ENCODE data around the gene PDGFD.

Gene PDGFD

DNA sequence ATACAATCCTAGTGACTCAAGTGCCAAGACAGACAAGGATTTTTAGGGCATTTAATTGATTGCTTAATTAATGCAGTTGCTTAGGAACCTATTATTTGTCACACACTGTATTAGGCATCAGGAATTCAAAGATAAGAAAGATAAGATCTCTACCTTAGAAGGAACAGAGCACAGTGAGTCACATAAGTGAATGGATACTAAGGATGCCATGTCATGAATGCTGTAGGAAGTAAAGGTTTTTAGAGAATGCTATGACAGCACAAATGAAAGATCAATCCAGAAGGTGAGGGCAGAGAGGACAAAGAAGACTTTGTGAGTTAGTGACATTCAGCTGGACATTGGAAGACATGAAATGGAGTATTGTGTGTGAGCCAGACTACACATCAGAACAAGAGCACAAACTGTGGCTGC lies 275.4 kb downstream of the PDGFD start:
- no peak for TF ChIP-seq CTCF (IDR thresholded peaks at IDR 0.05)
- no peak for DNase-seq (ENCODE audit: low spot score)
- Histone ChIP-seq H3K27ac (no peak overlapping the region), H3K4me3 (no peak overlapping the region)

DNA sequence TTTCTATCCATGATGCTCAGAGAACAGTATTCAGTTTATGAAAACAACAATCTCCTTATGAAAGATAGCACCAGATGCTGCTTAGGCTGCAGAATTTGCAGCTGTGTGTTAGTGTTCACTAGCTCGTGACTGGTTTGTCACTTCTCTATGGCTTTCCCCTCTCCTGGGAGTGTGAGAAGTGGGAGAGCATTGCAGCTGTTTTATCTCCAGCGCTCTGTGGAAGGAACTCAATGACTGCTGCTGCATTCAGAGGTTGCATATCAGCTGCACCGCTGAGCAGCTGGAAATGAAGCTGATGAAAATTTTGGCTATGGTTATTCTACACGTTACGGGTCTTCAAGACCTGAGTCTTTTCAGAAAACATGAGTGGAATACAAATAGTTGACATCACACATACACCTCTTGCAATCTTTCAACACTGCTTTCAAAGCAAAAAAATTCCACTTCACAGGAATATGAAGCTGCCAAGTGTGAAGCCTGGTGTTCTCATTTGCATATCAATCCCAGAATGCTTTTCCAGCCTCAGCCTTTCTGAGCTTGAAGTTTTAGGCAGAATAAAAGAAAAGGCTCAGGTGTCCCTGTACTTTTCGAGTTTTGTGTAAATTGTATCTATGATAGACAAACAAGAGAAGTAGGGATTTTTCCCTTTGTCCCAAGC lies 276.8 kb downstream of the PDGFD start:
- no peak for DNase-seq (ENCODE audit: low spot score)
- Histone ChIP-seq H3K27ac (no peak overlapping the region), H3K4me3 (no peak overlapping the region)
- no peak for TF ChIP-seq CTCF (IDR thresholded peaks at IDR 0.05)

DNA sequence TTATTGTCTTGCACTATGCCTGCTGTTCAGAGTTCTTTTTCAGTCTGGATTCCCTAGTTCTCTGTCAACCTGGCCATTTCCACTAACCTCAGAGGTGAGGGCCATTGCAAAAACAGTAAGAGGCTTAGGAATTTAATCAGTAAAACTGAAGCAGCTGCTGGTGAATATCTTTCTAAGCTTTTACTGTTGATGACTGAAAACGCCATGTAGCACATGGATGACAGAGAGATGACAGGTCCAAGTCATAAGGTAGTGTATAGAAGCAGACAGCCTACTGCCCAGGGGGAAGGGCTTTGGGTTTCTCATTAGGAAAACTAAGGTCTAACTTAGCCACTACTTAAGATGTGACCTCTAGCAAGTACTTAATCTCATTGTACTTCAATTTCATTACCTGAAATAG lies 280.1 kb downstream of the PDGFD start:
- H3K4me3 ChIP-seq: no peak overlapping the region
- TF ChIP-seq CTCF (IDR thresholded peaks at IDR 0.05): no peak

GRCh38 chr11:103883291-103883690 lies 280.7 kb downstream of the PDGFD start:
- Histone ChIP-seq H3K4me3 (no peak overlapping the region), H3K27ac (no peak overlapping the region)
- TF ChIP-seq CTCF (IDR thresholded peaks at IDR 0.05): no peak
- no peak for DNase-seq (ENCODE audit: low spot score)

More for the DNA sequence above, 280.1 kb downstream of the PDGFD start:
- H3K27ac ChIP-seq: no peak overlapping the region
- DNase-seq (ENCODE audit: low spot score): no peak

DNA sequence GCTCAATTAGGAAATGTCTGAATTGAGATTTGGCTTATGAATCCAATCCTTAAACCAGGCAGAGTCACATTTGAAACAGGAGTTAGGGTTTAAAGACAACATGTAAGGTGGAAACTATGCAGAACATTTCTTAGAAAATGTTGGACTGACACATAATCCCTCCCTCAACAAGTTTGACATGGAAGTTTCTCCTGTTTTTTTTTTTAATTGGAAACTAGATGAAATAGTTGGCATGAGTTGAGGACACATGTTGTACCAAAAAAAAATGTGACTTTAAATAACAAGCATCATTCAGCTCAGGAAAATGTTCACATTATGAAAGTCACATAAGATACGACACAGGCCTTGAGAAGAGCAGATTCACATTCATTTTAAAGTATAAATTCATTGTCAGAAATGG lies 282.4 kb downstream of the PDGFD start:
- Histone ChIP-seq H3K4me3 (no peak overlapping the region), H3K27ac (peak overlapping the region in 1 of 2 donors; percentile 72)
- TF ChIP-seq CTCF (IDR thresholded peaks at IDR 0.05): no peak
- no peak for DNase-seq (ENCODE audit: low spot score)

GRCh38 chr11:103880968-103881367 lies 283.0 kb downstream of the PDGFD start:
- peak overlapping the region in 1 of 2 donors; percentile 17 for H3K27ac ChIP-seq
- no peak for DNase-seq (ENCODE audit: low spot score)
- no peak overlapping the region for H3K4me3 ChIP-seq
- no peak for TF ChIP-seq CTCF (IDR thresholded peaks at IDR 0.05)

GRCh38 chr11:103878646-103879045 lies 285.3 kb downstream of the PDGFD start:
- no peak for DNase-seq (ENCODE audit: low spot score)
- H3K4me3 ChIP-seq: no peak overlapping the region

More at GRCh38 chr11:103878646-103879045, 285.3 kb downstream of the PDGFD start:
- TF ChIP-seq CTCF (IDR thresholded peaks at IDR 0.05): no peak
- no peak overlapping the region for H3K27ac ChIP-seq
